CD4-positive, CD25-positive, alpha-beta regulatory T cell (primary cell): ENCODE measurements around the gene CA5A. TPM values are rescaled to one million over a fixed set of nuclear protein-coding genes. Genes with fewer than 3 reads are reported as not detected.

ENCODE experiments used
- ATAC-seq, 2 donors: fragments of 150-1000 bp; cut with Tn5 transposase; one replicate each; pipeline ENCODE4 v1.10.0; 2021; ENCODE audit warnings: low read depth in 2 of 2, moderate number of reproducible peaks in 2 of 2, moderate library complexity in 1 of 2
- DNase-seq, 3 donors: peaks; one replicate each; pipeline versions ENCODE4 v3.0.0 to v3.0.0-alpha.2; 2012 to 2022; ENCODE audit warnings: mixed read lengths in 1 of 3
- H3K27ac ChIP-seq: one replicate; pipeline ENCODE4 v1.7.0; 2013; ENCODE audit warnings: mild to moderate bottlenecking, low read length; ENCODE audit not compliant: insufficient read depth, poor library complexity, severe bottlenecking
- H3K27me3 ChIP-seq: one replicate; pipeline ENCODE4 v1.7.0; 2013; ENCODE audit warnings: low read length; ENCODE audit not compliant: control insufficient read depth, insufficient read depth
- H3K36me3 ChIP-seq: one replicate; pipeline ENCODE4 v1.7.0; 2013; ENCODE audit warnings: mild to moderate bottlenecking, low read length, moderate library complexity; ENCODE audit not compliant: control insufficient read depth, insufficient read depth
- H3K4me1 ChIP-seq: 2 replicates; pipeline ENCODE4 v1.7.0; 2013; ENCODE audit warnings: mild to moderate bottlenecking, low read length; ENCODE audit not compliant: insufficient read depth, control insufficient read depth, poor library complexity, severe bottlenecking
- H3K4me3 ChIP-seq: one replicate; pipeline ENCODE4 v1.7.0; 2013; ENCODE audit warnings: low read depth, mild to moderate bottlenecking, low read length, moderate library complexity
- H3K9me3 ChIP-seq, 2 experiments: 1 replicate in 1 of 2; 2 replicates in 1 of 2; pipeline ENCODE4 v1.7.0; 2013; ENCODE audit warnings: low read length in 2 of 2, mild to moderate bottlenecking in 1 of 2, moderate library complexity in 1 of 2; ENCODE audit not compliant: control insufficient read depth in 2 of 2
- H3K27ac Mint-ChIP-seq, 3 donors: one replicate each; pipeline ENCODE4 v1.8.0; 2020 to 2022; ENCODE audit warnings: mild to moderate bottlenecking in 3 of 3, mixed read lengths in 3 of 3, moderate library complexity in 2 of 3
- H3K27me3 Mint-ChIP-seq: one replicate; pipeline ENCODE4 v1.8.0; 2022; ENCODE audit warnings: mild to moderate bottlenecking, mixed read lengths
- H3K36me3 Mint-ChIP-seq: one replicate; pipeline ENCODE4 v1.8.0; 2020; ENCODE audit warnings: mixed read lengths
- H3K4me1 Mint-ChIP-seq, 4 donors: one replicate each; pipeline ENCODE4 v1.8.0; 2020 to 2022; ENCODE audit warnings: mixed read lengths in 4 of 4, mild to moderate bottlenecking in 1 of 4
- H3K4me3 Mint-ChIP-seq, 4 donors: one replicate each; pipeline ENCODE4 v1.8.0; 2020 to 2022; ENCODE audit warnings: mild to moderate bottlenecking in 4 of 4, mixed read lengths in 4 of 4, moderate library complexity in 3 of 4
- H3K9me3 Mint-ChIP-seq, 7 donors: one replicate each; pipeline ENCODE4 v1.8.0; 2020 to 2022; ENCODE audit warnings: mixed read lengths in 7 of 7, mild to moderate bottlenecking in 3 of 7, moderate library complexity in 2 of 7
- polyA plus RNA-seq, 4 donors: library from polyadenylated mRNA; unstranded; fragments of 300-500 nt; fragmentation: Illumina TruSeq; gene quantifications; one replicate each; pipeline ENCODE4 v1.2.3, GENCODE V29; 2021
- total RNA-seq: library from RNA; stranded (reverse); gene quantifications from one replicate; pipeline ENCODE4 v1.2.3, GENCODE V29; 2022

Gene CA5A
- total and polyA plus RNA-seq, 5 donors from 2014 or later, result not detected

- ATAC-seq (no peak), DNase-seq (no peak)
- peaks cover 4% of the 10 kb centered on the region for H3K27me3 Mint-ChIP-seq
- Histone ChIP-seq H3K27ac (no peak overlapping the region), H3K9me3 (peaks cover 6 to 10% of the 10 kb centered on the region in 2 experiments), H3K4me1 (peaks cover 4% of the 10 kb centered on the region), H3K36me3 (peaks cover 12% of the 10 kb centered on the region), H3K4me3 (no peak overlapping the region), H3K27me3 (no peaks in the 10 kb centered on the region)
- H3K4me1 Mint-ChIP-seq, result peaks cover 21 to 57% (median 26%) of the 10 kb centered on the region in 4 donors
- H3K4me3 Mint-ChIP-seq, result no peak overlapping the region
- H3K36me3 Mint-ChIP-seq, result peaks cover 56% of the 10 kb centered on the region
- peaks cover 0 to 12% (median 2%) of the 10 kb centered on the region in 7 donors for H3K9me3 Mint-ChIP-seq
- peak overlapping the region in 1 of 3 donors; percentile 64 for H3K27ac Mint-ChIP-seq
These were observed 35.6 kb upstream of the CA5A start for GRCh38 chr16:87971933-87972332.

- H3K27ac Mint-ChIP-seq, result peak overlapping the region in 1 of 3 donors; percentile 10
These were observed 33.9 kb upstream of the CA5A start for GRCh38 chr16:87970186-87970585.

GRCh38 chr16:87968541-87968940, 32.2 kb upstream of the CA5A start:
- Histone ChIP-seq H3K27me3 (no peaks in the 10 kb centered on the region), H3K4me3 (no peak overlapping the region), H3K36me3 (peaks cover 6% of the 10 kb centered on the region), H3K4me1 (peaks cover 20% of the 10 kb centered on the region), H3K9me3 (peaks cover 6 to 10% of the 10 kb centered on the region in 2 experiments), H3K27ac (no peak overlapping the region)
- Mint-ChIP-seq H3K27me3 (peaks cover 4% of the 10 kb centered on the region), H3K4me1 (peaks cover 24 to 76% (median 44%) of the 10 kb centered on the region in 4 donors), H3K9me3 (peaks cover 0 to 12% (median 2%) of the 10 kb centered on the region in 7 donors), H3K4me3 (peak overlapping the region in 1 of 4 donors; percentile 80), H3K27ac (peak overlapping the region in 2 of 3 donors; percentile 44 to 87), H3K36me3 (peaks cover 33% of the 10 kb centered on the region)
- DNase-seq (no peak), ATAC-seq (no peak)

More at GRCh38 chr16:87970186-87970585, 33.9 kb upstream of the CA5A start:
- Histone ChIP-seq H3K4me3 (no peak overlapping the region), H3K27me3 (no peaks in the 10 kb centered on the region), H3K27ac (no peak overlapping the region), H3K9me3 (peaks cover 6 to 10% of the 10 kb centered on the region in 2 experiments), H3K36me3 (peaks cover 8% of the 10 kb centered on the region), H3K4me1 (peaks cover 12% of the 10 kb centered on the region)
- Mint-ChIP-seq H3K27me3 (peaks cover 4% of the 10 kb centered on the region), H3K4me3 (no peak overlapping the region), H3K4me1 (peaks cover 18 to 69% (median 34%) of the 10 kb centered on the region in 4 donors), H3K9me3 (peaks cover 0 to 12% (median 2%) of the 10 kb centered on the region in 7 donors), H3K36me3 (peaks cover 42% of the 10 kb centered on the region)
- ATAC-seq (no peak), DNase-seq (no peak)

- Mint-ChIP-seq H3K27ac (peak overlapping the region; percentile 5 to 76 (median 54)), H3K27me3 (no peaks in the 10 kb centered on the region), H3K9me3 (peaks cover 0 to 8% (median 0%) of the 10 kb centered on the region in 7 donors), H3K4me1 (peaks cover 28 to 78% (median 50%) of the 10 kb centered on the region in 4 donors), H3K4me3 (peak overlapping the region; percentile 40 to 66 (median 55)), H3K36me3 (peaks cover 19% of the 10 kb centered on the region)
- Histone ChIP-seq H3K36me3 (peaks cover 5% of the 10 kb centered on the region), H3K4me1 (peaks cover 31% of the 10 kb centered on the region), H3K9me3 (peaks cover 2% of the 10 kb centered on the region in 2 experiments), H3K27me3 (no peaks in the 10 kb centered on the region), H3K27ac (peak overlapping the region; percentile 45), H3K4me3 (no peak overlapping the region)
- DNase-seq (no peak), ATAC-seq (no peak)
These were observed 30.4 kb upstream of the CA5A start for GRCh38 chr16:87966685-87967185.

GRCh38 chr16:87966064-87966645, 29.8 kb upstream of the CA5A start:
- peaks cover 31% of the 10 kb centered on the region for H3K4me1 ChIP-seq
- H3K27me3 ChIP-seq, result no peaks in the 10 kb centered on the region
- Mint-ChIP-seq H3K9me3 (peaks cover 0 to 3% (median 0%) of the 10 kb centered on the region in 7 donors), H3K27ac (peak overlapping the region; percentile 5 to 76 (median 54)), H3K36me3 (peaks cover 17% of the 10 kb centered on the region), H3K27me3 (no peaks in the 10 kb centered on the region), H3K4me3 (peak overlapping the region; percentile 5 to 66 (median 53)), H3K4me1 (peaks cover 32 to 83% (median 52%) of the 10 kb centered on the region in 4 donors)
- no peak for ATAC-seq
- no peaks in the 10 kb centered on the region for H3K9me3 ChIP-seq
- peak overlapping the region; percentile 45 for H3K27ac ChIP-seq
- DNase-seq, result no peak
- no peaks in the 10 kb centered on the region for H3K36me3 ChIP-seq
- peak overlapping the region; percentile 24 for H3K4me3 ChIP-seq

- peak overlapping the region; percentile 14 for H3K27ac ChIP-seq
- H3K4me1 Mint-ChIP-seq, result peaks cover 32 to 87% (median 57%) of the 10 kb centered on the region in 4 donors
- no peaks in the 10 kb centered on the region for H3K9me3 ChIP-seq
- H3K9me3 Mint-ChIP-seq, result no peaks in the 10 kb centered on the region
- H3K27ac Mint-ChIP-seq, result peak overlapping the region in 1 of 3 donors; percentile 83
- ATAC-seq (no peak), DNase-seq (no peak)
- H3K4me1 ChIP-seq, result peaks cover 36% of the 10 kb centered on the region
- no peaks in the 10 kb centered on the region for H3K27me3 Mint-ChIP-seq
- no peaks in the 10 kb centered on the region for H3K27me3 ChIP-seq
- peak overlapping the region in 1 of 4 donors; percentile 64 for H3K4me3 Mint-ChIP-seq
- peaks cover 13% of the 10 kb centered on the region for H3K36me3 Mint-ChIP-seq
- H3K4me3 ChIP-seq, result no peak overlapping the region
- H3K36me3 ChIP-seq, result peaks cover 4% of the 10 kb centered on the region
These were observed 29.1 kb upstream of the CA5A start for GRCh38 chr16:87965417-87965816.

GRCh38 chr16:87964049-87964659, 27.8 kb upstream of the CA5A start:
- Histone ChIP-seq H3K36me3 (peaks cover 4% of the 10 kb centered on the region), H3K27me3 (no peaks in the 10 kb centered on the region), H3K27ac (peak overlapping the region; percentile 85), H3K4me1 (peaks cover 49% of the 10 kb centered on the region), H3K4me3 (peak overlapping the region; percentile 75), H3K9me3 (no peaks in the 10 kb centered on the region)
- peak overlapping the region in 3 of 4 donors; percentile 30 to 76 (median 76) for H3K4me3 Mint-ChIP-seq
- ATAC-seq (no peak), DNase-seq (no peak)
- H3K9me3 Mint-ChIP-seq, result no peaks in the 10 kb centered on the region
- H3K27ac Mint-ChIP-seq, result peak overlapping the region; percentile 91 to 94 (median 93)
- H3K4me1 Mint-ChIP-seq, result peaks cover 26 to 87% (median 62%) of the 10 kb centered on the region in 4 donors
- peaks cover 7% of the 10 kb centered on the region for H3K36me3 Mint-ChIP-seq
- H3K27me3 Mint-ChIP-seq, result no peaks in the 10 kb centered on the region
